Effector memory CD4-positive, alpha-beta T cell (primary cell): ENCODE data around the gene KRT36.

Experiments used
- DNase-seq, 3 donors: peaks; one replicate each; pipeline ENCODE4 v3.0.0-alpha.2; 2020
- H3K27ac ChIP-seq: 2 replicates; pipeline ENCODE4 v1.7.0; 2013; ENCODE audit warnings: mild to moderate bottlenecking, low read length, moderate library complexity; ENCODE audit not compliant: insufficient read depth, poor library complexity, severe bottlenecking
- H3K27me3 ChIP-seq: replicated peaks from 2 replicates; pipeline ENCODE4 v1.7.0; 2013; ENCODE audit warnings: mild to moderate bottlenecking, low read length; ENCODE audit not compliant: insufficient read depth, control insufficient read depth, poor library complexity, severe bottlenecking
- H3K36me3 ChIP-seq: 2 replicates; pipeline ENCODE4 v1.7.0; 2013; ENCODE audit warnings: mild to moderate bottlenecking, low read length, moderate library complexity; ENCODE audit not compliant: control insufficient read depth, insufficient read depth
- H3K4me1 ChIP-seq: 2 replicates; pipeline ENCODE4 v1.7.0; 2013; ENCODE audit warnings: low read length, mild to moderate bottlenecking; ENCODE audit not compliant: control insufficient read depth, insufficient read depth, poor library complexity, severe bottlenecking
- H3K4me3 ChIP-seq: 2 replicates; pipeline ENCODE4 v1.7.0; 2013; ENCODE audit warnings: low read length, low read depth, mild to moderate bottlenecking; ENCODE audit not compliant: insufficient read depth, poor library complexity, severe bottlenecking
- H3K9me3 ChIP-seq: 2 replicates; pipeline ENCODE4 v1.7.0; 2013; ENCODE audit warnings: mild to moderate bottlenecking, low read length, moderate library complexity; ENCODE audit not compliant: control insufficient read depth

The KRT36 gene

GRCh38 chr17:41503202-41503601, 13.5 kb upstream of the KRT36 start:
- H3K4me3 ChIP-seq = no peak overlapping the region
- no peak for DNase-seq
- no peaks in the 10 kb centered on the region for H3K4me1 ChIP-seq
- no peaks in the 10 kb centered on the region for H3K27me3 ChIP-seq
- H3K36me3 ChIP-seq = no peaks in the 10 kb centered on the region
- no peaks in the 10 kb centered on the region for H3K9me3 ChIP-seq
- H3K27ac ChIP-seq = no peak overlapping the region

- no peaks in the 10 kb centered on the region for H3K27me3 ChIP-seq
- no peak for DNase-seq
- peaks cover 6% of the 10 kb centered on the region for H3K4me1 ChIP-seq
- no peaks in the 10 kb centered on the region for H3K9me3 ChIP-seq
- no peak overlapping the region for H3K27ac ChIP-seq
- no peak overlapping the region for H3K4me3 ChIP-seq
- H3K36me3 ChIP-seq = no peaks in the 10 kb centered on the region
Observed at GRCh38 chr17:41500131-41500911, 10.6 kb upstream of the KRT36 start.

- peaks cover 6% of the 10 kb centered on the region for H3K4me1 ChIP-seq
- H3K27ac ChIP-seq = no peak overlapping the region
Observed at GRCh38 chr17:41499714-41500113, 10.0 kb upstream of the KRT36 start.

GRCh38 chr17:41498276-41498675, 8.6 kb upstream of the KRT36 start:
- no peaks in the 10 kb centered on the region for H3K27me3 ChIP-seq
- peaks cover 6% of the 10 kb centered on the region for H3K4me1 ChIP-seq
- H3K9me3 ChIP-seq = no peaks in the 10 kb centered on the region
- H3K27ac ChIP-seq = no peak overlapping the region
- H3K4me3 ChIP-seq = no peak overlapping the region
- H3K36me3 ChIP-seq = no peaks in the 10 kb centered on the region
- no peak for DNase-seq

More at GRCh38 chr17:41499714-41500113, 10.0 kb upstream of the KRT36 start:
- Histone ChIP-seq H3K4me3 (no peak overlapping the region), H3K36me3 (no peaks in the 10 kb centered on the region), H3K27me3 (no peaks in the 10 kb centered on the region), H3K9me3 (no peaks in the 10 kb centered on the region)
- DNase-seq = no peak

- Histone ChIP-seq H3K27ac (no peak overlapping the region), H3K9me3 (no peaks in the 10 kb centered on the region), H3K4me3 (no peak overlapping the region), H3K4me1 (peaks cover 6% of the 10 kb centered on the region), H3K27me3 (no peaks in the 10 kb centered on the region), H3K36me3 (no peaks in the 10 kb centered on the region)
- DNase-seq = peak in 2 of 3 donors; percentile 10 to 28
Observed at GRCh38 chr17:41496803-41497484, 7.2 kb upstream of the KRT36 start.

GRCh38 chr17:41494524-41494923, 4.8 kb upstream of the KRT36 start:
- Histone ChIP-seq H3K27ac (no peak overlapping the region), H3K27me3 (no peaks in the 10 kb centered on the region), H3K4me3 (no peak overlapping the region), H3K36me3 (no peaks in the 10 kb centered on the region), H3K9me3 (no peaks in the 10 kb centered on the region), H3K4me1 (peaks cover 11% of the 10 kb centered on the region)
- no peak for DNase-seq

- no peak overlapping the region for H3K27ac ChIP-seq
- H3K4me3 ChIP-seq = no peak overlapping the region
- no peaks in the 10 kb centered on the region for H3K9me3 ChIP-seq
- no peak for DNase-seq
- H3K4me1 ChIP-seq = peaks cover 11% of the 10 kb centered on the region
- no peaks in the 10 kb centered on the region for H3K36me3 ChIP-seq
- H3K27me3 ChIP-seq = no peaks in the 10 kb centered on the region
Observed at GRCh38 chr17:41492771-41493170, 3.1 kb upstream of the KRT36 start.

- DNase-seq = no peak
- H3K36me3 ChIP-seq = no peaks in the 10 kb centered on the region
- H3K4me3 ChIP-seq = no peak overlapping the region
- H3K4me1 ChIP-seq = peaks cover 11% of the 10 kb centered on the region
- no peaks in the 10 kb centered on the region for H3K9me3 ChIP-seq
- no peaks in the 10 kb centered on the region for H3K27me3 ChIP-seq
- H3K27ac ChIP-seq = no peak overlapping the region
Observed at GRCh38 chr17:41492351-41492750, 2.6 kb upstream of the KRT36 start.

- Histone ChIP-seq H3K27me3 (no peaks in the 10 kb centered on the region), H3K9me3 (no peaks in the 10 kb centered on the region), H3K27ac (no peak overlapping the region), H3K36me3 (no peaks in the 10 kb centered on the region), H3K4me1 (peaks cover 5% of the 10 kb centered on the region), H3K4me3 (no peak overlapping the region)
- no peak for DNase-seq
Observed at GRCh38 chr17:41491476-41491875, 1.8 kb upstream of the KRT36 start.
